CD4-positive, alpha-beta T cell treated with Interleukin-2 at 100 ng/mL for 4 hours (primary cell): ENCODE results near the gene MIPEP.
"Not testable (repeated sequence)": the region's sequence is repeated elsewhere in the genome, so short reads cannot be mapped to it uniquely, and the experiment has no call there.

Source experiments
- DNase-seq: peaks from one replicate; pipeline ENCODE4 v3.0.0-alpha.2; 2020; ENCODE audit warnings: low spot score

MIPEP gene

GRCh38 chr13:23889615-23890607 lies 711 bp upstream of the MIPEP start:
- no peak for DNase-seq

- not testable (repeated sequence) for DNase-seq
Observed at GRCh38 chr13:23884361-23884760, 4.8 kb downstream of the MIPEP start.

GRCh38 chr13:23883255-23883654 lies 5.9 kb downstream of the MIPEP start:
- no peak for DNase-seq

- not testable (repeated sequence) for DNase-seq
Observed at GRCh38 chr13:23881402-23881800, 7.8 kb downstream of the MIPEP start.

GRCh38 chr13:23880493-23881401 lies 8.5 kb downstream of the MIPEP start:
- DNase-seq: not testable (repeated sequence)

- no peak for DNase-seq
Observed at GRCh38 chr13:23877286-23877685, 11.9 kb downstream of the MIPEP start.

- DNase-seq: no peak
Observed at GRCh38 chr13:23876265-23876664, 12.9 kb downstream of the MIPEP start.

- peak; percentile 7 for DNase-seq
Observed at GRCh38 chr13:23871616-23872220, 17.5 kb downstream of the MIPEP start.

- DNase-seq: no peak
Observed at GRCh38 chr13:23870356-23871140, 18.7 kb downstream of the MIPEP start.

- DNase-seq: no peak
Observed at GRCh38 chr13:23868521-23868920, 20.7 kb downstream of the MIPEP start.

GRCh38 chr13:23867027-23867491 lies 22.1 kb downstream of the MIPEP start:
- no peak for DNase-seq

- no peak for DNase-seq
Observed at GRCh38 chr13:23866420-23867026, 22.7 kb downstream of the MIPEP start.

GRCh38 chr13:23865906-23866305 lies 23.3 kb downstream of the MIPEP start:
- no peak for DNase-seq

- no peak for DNase-seq
Observed at GRCh38 chr13:23865026-23865425, 24.2 kb downstream of the MIPEP start.

GRCh38 chr13:23861310-23861709 lies 27.9 kb downstream of the MIPEP start:
- DNase-seq: no peak

- DNase-seq: no peak
Observed at GRCh38 chr13:23859904-23860303, 29.3 kb downstream of the MIPEP start.

- DNase-seq: no peak
Observed at GRCh38 chr13:23859455-23859854, 29.7 kb downstream of the MIPEP start.

GRCh38 chr13:23858546-23858945 lies 30.7 kb downstream of the MIPEP start:
- no peak for DNase-seq

GRCh38 chr13:23856008-23856750 lies 33.0 kb downstream of the MIPEP start:
- DNase-seq: no peak

- no peak for DNase-seq
Observed at GRCh38 chr13:23855360-23855759, 33.8 kb downstream of the MIPEP start.
